HL-60/S4 treated with retinoic acid at 250 ng/mL for 4 days and 3 days (cell line): ENCODE measurements around the gene MTTP.

Experiments used
- in situ Hi-C: fragments of 300-500 bp; cut with MboI; formaldehyde crosslinking; loops from 2 replicates; pipeline ENCODE4 v1.7.0; 2022; ENCODE audit warnings: low sequenced_read_pairs

The MTTP gene

GRCh38 chr4:99587803-99588202 lies 13.2 kb downstream of the MTTP start:
- in situ Hi-C loops = no loop called here

- in situ Hi-C loops = no loop called here
Measured at GRCh38 chr4:99591757-99592156, 17.1 kb downstream of the MTTP start.

GRCh38 chr4:99593781-99594641 lies 19.4 kb downstream of the MTTP start:
- in situ Hi-C loops = no loop called here

- in situ Hi-C loops = no loop called here
Measured at GRCh38 chr4:99594818-99595217, 20.2 kb downstream of the MTTP start.

- in situ Hi-C loops = no loop called here
Measured at GRCh38 chr4:99606716-99607115, 32.1 kb downstream of the MTTP start.

- in situ Hi-C loops = no loop called here
Measured at GRCh38 chr4:99608417-99608816, 33.8 kb downstream of the MTTP start.

GRCh38 chr4:99610605-99611175 lies 36.1 kb downstream of the MTTP start:
- in situ Hi-C loops = no loop called here

- in situ Hi-C loops = no loop called here
Measured at GRCh38 chr4:99612281-99612680, 37.7 kb downstream of the MTTP start.

- in situ Hi-C loops = no loop called here
Measured at GRCh38 chr4:99612704-99613103, 38.1 kb downstream of the MTTP start.

- in situ Hi-C loops = no loop called here
Measured at GRCh38 chr4:99614491-99614890, 39.9 kb downstream of the MTTP start.

GRCh38 chr4:99615170-99615820 lies 40.7 kb downstream of the MTTP start:
- in situ Hi-C loops = no loop called here

GRCh38 chr4:99617374-99617773 lies 42.8 kb downstream of the MTTP start:
- in situ Hi-C loops = no loop called here

GRCh38 chr4:99622341-99622740 lies 47.7 kb downstream of the MTTP start:
- in situ Hi-C loops = no loop called here

- in situ Hi-C loops = no loop called here
Measured at GRCh38 chr4:99624141-99624719, 49.6 kb downstream of the MTTP start.

- in situ Hi-C loops = no loop called here
Measured at GRCh38 chr4:99625369-99625768, 50.7 kb downstream of the MTTP start.

GRCh38 chr4:99628040-99628439 lies 53.4 kb downstream of the MTTP start:
- in situ Hi-C loops = no loop called here

- in situ Hi-C loops = no loop called here
Measured at GRCh38 chr4:99629962-99630554, 55.4 kb downstream of the MTTP start.

- in situ Hi-C loops = no loop called here
Measured at GRCh38 chr4:99630857-99631360, 56.3 kb downstream of the MTTP start.

- in situ Hi-C loops = no loop called here
Measured at GRCh38 chr4:99633772-99634171, 59.1 kb downstream of the MTTP start.

- in situ Hi-C loops = no loop called here
Measured at GRCh38 chr4:99634742-99635360, 60.2 kb downstream of the MTTP start.

GRCh38 chr4:99635601-99636000 lies 61.0 kb downstream of the MTTP start:
- in situ Hi-C loops = no loop called here
